Tibial artery (tissue), 4 donors: ENCODE data around the gene CKB.

Experiments used
- DNase-seq, 2 donors: peaks; one replicate each; pipeline ENCODE4 v3.0.0-alpha.2; 2019
- H3K27ac ChIP-seq, 2 donors: fragments of 200-600 bp; sonication (generic) in 1 of 2; 1 replicate in 1 of 2; 2 replicates in 1 of 2; pipeline ENCODE4 v1.5.1; 2018 to 2019; ENCODE audit warnings: mild to moderate bottlenecking in 1 of 2
- H3K27me3 ChIP-seq, 2 donors: fragments of 200-600 bp; sonication (generic) in 1 of 2; one replicate each; pipeline versions ENCODE4 v1.5.1 to v1.6.0; 2016 to 2019
- H3K36me3 ChIP-seq, 3 donors: fragments of 200-600 bp; sonication (generic) in 2 of 3; one replicate each; pipeline ENCODE4 v1.5.1; 2016 to 2019; ENCODE audit warnings: mild to moderate bottlenecking in 2 of 3
- H3K4me1 ChIP-seq, 4 donors: fragments of 200-600 bp; sonication (generic) in 2 of 4; 1 replicate in 3 of 4; 2 replicates in 1 of 4; pipeline ENCODE4 v1.5.1; 2016 to 2019
- H3K4me3 ChIP-seq, 2 donors: fragments of 200-600 bp; sonication (generic) in 1 of 2; 1 replicate in 1 of 2; 2 replicates in 1 of 2; pipeline ENCODE4 v1.5.1; 2018 to 2019; ENCODE audit warnings: mild to moderate bottlenecking in 2 of 2
- H3K9me3 ChIP-seq, 3 donors: fragments of 200-600 bp; sonication (generic) in 1 of 3; one replicate each; pipeline ENCODE4 v1.5.1; 2016 to 2019
- intact Hi-C: fragments of 100-400 bp; cut with DNase I; formaldehyde crosslinking; loops from one replicate; pipeline ENCODE4 v1.15.0; 2023; ENCODE audit warnings: low total_unique reads
- TF ChIP-seq, protein P1 (sequence below), 2 experiments: fragments of 200-600 bp in 1 of 2; fragments of 450-650 bp in 1 of 2; IDR thresholded peaks; one replicate each; pipeline ENCODE4 v1.5.1; 2017 to 2019; ENCODE audit warnings: antibody characterized with exemption in 2 of 2, mild to moderate bottlenecking in 1 of 2, moderate library complexity in 1 of 2

CKB gene

DNA sequence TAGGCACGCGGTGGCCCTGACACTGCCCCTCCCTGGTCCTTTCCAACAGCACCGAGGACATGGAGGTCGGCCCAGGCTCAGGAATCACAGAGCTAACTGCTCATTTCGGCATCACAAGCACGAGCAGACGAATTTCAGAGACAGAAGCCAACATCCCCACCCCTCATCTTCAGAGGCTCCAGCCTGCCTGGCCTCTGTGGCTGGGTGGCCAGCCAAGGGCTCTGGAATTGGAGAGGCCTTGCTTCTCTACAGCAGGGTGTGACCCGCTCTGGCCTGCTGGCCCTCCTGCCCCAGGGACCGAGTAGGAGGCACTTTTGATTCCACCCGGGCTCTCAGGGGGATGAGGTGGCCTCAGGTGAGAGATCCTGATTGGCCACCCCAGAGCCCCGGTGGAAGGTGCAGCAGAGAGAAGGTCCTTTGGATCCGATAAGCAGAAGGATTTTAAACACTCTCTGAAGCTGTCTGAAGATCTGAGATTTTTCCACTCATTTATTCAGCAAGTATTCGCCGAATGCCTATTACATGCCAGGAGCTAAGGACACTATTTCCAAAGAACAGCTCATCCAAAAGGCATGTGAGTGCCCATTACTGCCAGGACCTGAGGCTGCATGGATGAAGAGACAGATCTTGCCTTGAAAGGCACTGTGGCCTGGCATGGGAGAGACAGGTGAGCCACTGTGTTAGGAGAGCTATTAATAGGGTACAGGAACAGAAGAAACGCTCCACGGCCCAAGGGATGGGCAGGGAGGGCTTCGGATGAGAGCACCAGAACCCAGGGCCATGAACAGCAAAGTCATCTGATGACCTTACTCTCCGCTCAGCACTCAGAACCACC lies 29.6 kb upstream of the CKB start:
- TF ChIP-seq, protein P1, sequence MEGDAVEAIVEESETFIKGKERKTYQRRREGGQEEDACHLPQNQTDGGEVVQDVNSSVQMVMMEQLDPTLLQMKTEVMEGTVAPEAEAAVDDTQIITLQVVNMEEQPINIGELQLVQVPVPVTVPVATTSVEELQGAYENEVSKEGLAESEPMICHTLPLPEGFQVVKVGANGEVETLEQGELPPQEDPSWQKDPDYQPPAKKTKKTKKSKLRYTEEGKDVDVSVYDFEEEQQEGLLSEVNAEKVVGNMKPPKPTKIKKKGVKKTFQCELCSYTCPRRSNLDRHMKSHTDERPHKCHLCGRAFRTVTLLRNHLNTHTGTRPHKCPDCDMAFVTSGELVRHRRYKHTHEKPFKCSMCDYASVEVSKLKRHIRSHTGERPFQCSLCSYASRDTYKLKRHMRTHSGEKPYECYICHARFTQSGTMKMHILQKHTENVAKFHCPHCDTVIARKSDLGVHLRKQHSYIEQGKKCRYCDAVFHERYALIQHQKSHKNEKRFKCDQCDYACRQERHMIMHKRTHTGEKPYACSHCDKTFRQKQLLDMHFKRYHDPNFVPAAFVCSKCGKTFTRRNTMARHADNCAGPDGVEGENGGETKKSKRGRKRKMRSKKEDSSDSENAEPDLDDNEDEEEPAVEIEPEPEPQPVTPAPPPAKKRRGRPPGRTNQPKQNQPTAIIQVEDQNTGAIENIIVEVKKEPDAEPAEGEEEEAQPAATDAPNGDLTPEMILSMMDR (IDR thresholded peaks at IDR 0.05): no peak
- H3K36me3 ChIP-seq: no peaks in the 10 kb centered on the region
- intact Hi-C loops: no loop called here
- DNase-seq: peak; percentile 78 to 90
- peak overlapping the region; percentile 90 to 97 for H3K27ac ChIP-seq
- H3K27me3 ChIP-seq: no peaks in the 10 kb centered on the region
- H3K4me1 ChIP-seq: peaks cover 16 to 76% (median 50%) of the 10 kb centered on the region in 4 donors
- peak overlapping the region; percentile 31 to 32 for H3K4me3 ChIP-seq
- H3K9me3 ChIP-seq: no peaks in the 10 kb centered on the region

DNA sequence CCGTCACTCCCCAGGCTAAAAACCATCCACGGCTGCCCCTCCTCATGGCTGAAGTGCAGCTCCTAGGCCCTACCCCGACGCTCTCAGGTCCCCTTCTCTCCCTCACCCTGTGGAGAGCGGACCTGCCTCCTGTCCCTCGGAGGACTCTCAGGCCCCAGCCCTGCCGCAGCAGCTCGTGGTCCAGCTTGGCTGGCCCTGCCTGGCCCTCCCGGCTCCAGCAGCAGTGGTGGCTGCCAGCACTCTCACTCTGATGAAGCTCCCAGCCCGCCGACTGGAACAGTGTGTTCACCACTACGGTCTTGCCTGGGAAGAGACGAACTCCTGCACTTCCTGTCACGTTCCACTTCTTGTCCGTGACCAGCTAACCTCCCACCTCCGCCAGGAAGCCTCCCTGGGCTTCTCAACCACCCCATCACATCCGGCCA lies 28.7 kb upstream of the CKB start:
- peak overlapping the region; percentile 31 to 32 for H3K4me3 ChIP-seq
- intact Hi-C loops: no loop called here
- peak; percentile 85 to 97 for DNase-seq

DNA sequence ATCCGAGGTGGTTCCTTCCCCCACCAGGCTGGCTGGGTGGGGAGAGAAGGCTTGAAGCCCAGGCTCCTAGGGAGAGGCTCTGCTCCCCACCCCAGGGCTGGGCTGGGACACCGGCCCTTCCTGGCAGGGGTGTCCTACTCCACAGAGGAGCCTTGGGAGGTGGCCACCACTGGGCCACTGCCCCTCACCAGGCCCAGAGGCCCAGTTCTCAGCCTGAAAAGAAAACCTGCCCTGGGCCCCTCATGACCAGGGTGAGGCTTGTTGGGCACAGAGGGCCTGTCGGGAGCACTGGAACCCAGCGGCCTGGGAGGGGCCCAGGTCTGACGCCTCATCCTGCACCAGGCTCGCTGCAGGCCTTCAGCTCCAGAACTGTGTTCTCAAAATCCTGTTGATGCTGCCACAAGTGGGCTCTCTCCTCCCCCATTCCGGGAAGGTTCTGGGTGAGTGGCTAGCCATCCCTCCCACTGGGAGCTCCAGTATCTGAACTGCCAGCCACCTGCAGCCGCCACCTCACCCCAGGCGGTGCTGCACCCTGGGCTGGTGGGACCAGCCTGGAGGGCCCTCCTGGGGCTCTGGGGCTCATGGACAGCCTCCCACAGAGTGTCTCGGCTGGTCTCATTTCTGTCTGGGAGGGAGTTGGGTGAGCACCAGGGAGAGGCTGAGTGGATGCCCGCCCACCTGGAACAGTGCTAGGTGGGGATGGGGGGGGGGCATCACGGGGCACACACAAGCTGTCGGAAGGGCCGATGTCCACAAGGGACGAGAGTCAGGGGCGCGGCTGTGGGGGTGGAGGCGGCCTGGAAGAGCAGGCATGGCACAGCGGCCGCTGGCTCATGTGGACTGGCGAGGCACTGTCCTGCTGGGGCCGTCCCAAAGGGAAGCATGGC lies 28.1 kb upstream of the CKB start:
- Histone ChIP-seq H3K4me1 (peaks cover 16 to 73% (median 55%) of the 10 kb centered on the region in 4 donors), H3K9me3 (no peaks in the 10 kb centered on the region), H3K4me3 (peak overlapping the region; percentile 31 to 32), H3K27me3 (no peaks in the 10 kb centered on the region), H3K36me3 (no peaks in the 10 kb centered on the region), H3K27ac (peak overlapping the region; percentile 90 to 97)
- intact Hi-C loops: no loop called here
- TF ChIP-seq, protein P1 (IDR thresholded peaks at IDR 0.05): no peak
- peak in 1 of 2 donors; percentile 84 for DNase-seq

More for the DNA sequence above, 28.7 kb upstream of the CKB start:
- H3K9me3 ChIP-seq: no peaks in the 10 kb centered on the region
- no peaks in the 10 kb centered on the region for H3K27me3 ChIP-seq
- peaks cover 16 to 78% (median 54%) of the 10 kb centered on the region in 4 donors for H3K4me1 ChIP-seq
- TF ChIP-seq, protein P1 (IDR thresholded peaks at IDR 0.05): no peak
- no peaks in the 10 kb centered on the region for H3K36me3 ChIP-seq
- peak overlapping the region; percentile 90 to 97 for H3K27ac ChIP-seq

DNA sequence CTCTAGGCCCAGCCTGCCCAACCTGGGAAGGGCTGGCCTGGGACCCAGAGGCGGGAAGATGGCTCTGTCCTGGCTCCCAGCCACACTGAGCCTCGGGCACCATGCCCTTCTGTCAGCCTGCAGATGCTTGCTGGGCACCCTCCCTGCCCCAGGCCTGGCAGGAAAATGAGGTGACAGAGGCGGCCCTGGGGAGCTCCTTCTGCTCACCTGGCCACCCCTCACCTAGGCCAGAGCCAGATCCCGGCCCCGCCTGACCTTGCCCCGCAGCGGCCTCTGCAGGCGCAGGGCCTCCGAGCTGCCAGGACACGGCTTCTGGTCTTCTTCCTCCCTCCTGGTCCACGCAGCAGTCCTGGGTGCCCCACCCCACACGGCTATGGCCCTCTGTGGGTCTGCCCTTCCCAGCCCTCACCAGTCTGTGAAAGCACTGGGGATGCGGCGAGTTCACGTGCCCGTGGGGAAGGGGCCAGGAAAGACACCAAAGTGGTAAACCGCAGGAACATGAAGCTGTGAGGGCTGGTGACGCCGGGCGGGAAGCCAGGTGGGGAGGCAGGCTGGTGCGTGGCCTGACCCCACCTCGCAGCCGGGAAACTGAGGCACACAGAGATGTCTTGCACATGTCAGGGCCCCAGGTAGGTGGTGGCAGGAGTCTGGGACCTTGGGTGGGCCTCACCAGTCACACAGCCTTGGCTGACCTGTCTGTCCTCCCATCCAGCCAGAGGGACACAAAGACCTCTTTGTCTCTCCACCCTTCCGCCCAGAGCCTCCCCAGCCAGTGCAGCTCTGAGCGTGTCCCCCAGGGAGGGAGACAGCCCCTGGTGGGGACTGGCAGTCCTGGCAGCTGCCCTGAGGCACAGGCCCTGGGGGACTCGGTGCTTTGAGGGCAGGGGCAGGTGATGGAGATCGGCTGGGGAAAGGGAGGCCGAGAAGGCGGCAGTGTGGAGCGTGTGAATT lies 27.0 kb upstream of the CKB start:
- no peaks in the 10 kb centered on the region for H3K36me3 ChIP-seq
- H3K27ac ChIP-seq: peak overlapping the region; percentile 90 to 97
- no peaks in the 10 kb centered on the region for H3K9me3 ChIP-seq
- intact Hi-C loops: loop anchor here (10.0 kb wide), 1 partner anchor 55 kb away; no protein-coding TSS in a partner anchor
- no peaks in the 10 kb centered on the region for H3K27me3 ChIP-seq
- TF ChIP-seq, protein P1 (IDR thresholded peaks at IDR 0.05): no peak
- peaks cover 16 to 72% (median 57%) of the 10 kb centered on the region in 4 donors for H3K4me1 ChIP-seq
- DNase-seq: peak in 1 of 2 donors; percentile 72
- H3K4me3 ChIP-seq: no peak overlapping the region
